Loucy (cell line): ENCODE measurements around the gene CACNG1.

Experiments used
- H2AFZ ChIP-seq: fragments of 200-600 bp; sonication (generic); 2 replicates; pipeline ENCODE4 v1.6.0; 2016; ENCODE audit warnings: antibody characterized with exemption, mild to moderate bottlenecking, low read length, moderate library complexity
- H3F3A ChIP-seq: fragments of 200-600 bp; 2 replicates; pipeline ENCODE4 v1.6.0; 2016; ENCODE audit warnings: antibody characterized with exemption, low read depth, mild to moderate bottlenecking
- H3K27me3 ChIP-seq: fragments of 200-600 bp; sonication (generic); 2 replicates; pipeline ENCODE4 v1.6.1; 2014; ENCODE audit warnings: low read length, mild to moderate bottlenecking; ENCODE audit not compliant: insufficient read depth, poor library complexity, severe bottlenecking
- H3K36me3 ChIP-seq: fragments of 200-600 bp; sonication (generic); 2 replicates; pipeline ENCODE4 v1.6.1; 2016; ENCODE audit warnings: low read length; ENCODE audit not compliant: insufficient read depth
- H3K4me1 ChIP-seq: fragments of 200-600 bp; sonication (generic); 2 replicates; pipeline ENCODE4 v1.5.1; 2014; ENCODE audit warnings: low read length, mild to moderate bottlenecking; ENCODE audit not compliant: insufficient read depth, poor library complexity, severe bottlenecking
- H3K4me2 ChIP-seq: fragments of 200-600 bp; sonication (generic); 2 replicates; pipeline ENCODE4 v1.6.0; 2014; ENCODE audit warnings: antibody characterized with exemption, low read length, low read depth, mild to moderate bottlenecking; ENCODE audit not compliant: poor library complexity, severe bottlenecking
- H3K4me3 ChIP-seq: fragments of 200-600 bp; sonication (generic); 2 replicates; pipeline ENCODE4 v1.5.1; 2014; ENCODE audit warnings: low read length, mild to moderate bottlenecking, mixed read lengths; ENCODE audit not compliant: poor library complexity, severe bottlenecking
- H3K79me2 ChIP-seq: fragments of 200-600 bp; sonication (generic); 2 replicates; pipeline ENCODE4 v1.6.1; 2014; ENCODE audit warnings: low read length; ENCODE audit not compliant: insufficient read depth
- H3K9ac ChIP-seq: fragments of 200-600 bp; sonication (generic); 2 replicates; pipeline ENCODE4 v1.6.0; 2014; ENCODE audit warnings: mild to moderate bottlenecking, low read depth, low read length, moderate library complexity; ENCODE audit not compliant: poor library complexity, severe bottlenecking
- H3K9me2 ChIP-seq: fragments of 200-600 bp; sonication (generic); replicated peaks from 2 replicates; pipeline ENCODE4 v1.6.1; 2016; ENCODE audit warnings: low read depth, low read length, mixed read lengths
- H3K9me3 ChIP-seq: fragments of 200-600 bp; sonication (generic); 2 replicates; pipeline ENCODE4 v1.6.1; 2014; ENCODE audit warnings: mild to moderate bottlenecking, antibody characterized with exemption, low read length, low read depth; ENCODE audit not compliant: insufficient read depth
- H4K20me1 ChIP-seq: fragments of 200-600 bp; sonication (generic); 2 replicates; pipeline ENCODE4 v1.6.0; 2014; ENCODE audit warnings: antibody characterized with exemption, low read length, mild to moderate bottlenecking; ENCODE audit not compliant: insufficient read depth, poor library complexity, severe bottlenecking
- CTCF ChIP-seq: fragments of 200-600 bp; sonication (generic); conservative IDR thresholded peaks from 2 replicates; pipeline ENCODE4 v1.5.1; 2014; ENCODE audit warnings: mild to moderate bottlenecking, antibody characterized with exemption, low read length
- EZH2phosphoT487 ChIP-seq: fragments of 200-600 bp; IDR thresholded peaks from 2 replicates; pipeline ENCODE4 v1.6.1; 2018; ENCODE audit warnings: antibody characterized with exemption, mild to moderate bottlenecking, moderate library complexity, borderline replicate concordance

Gene CACNG1

GRCh38 chr17:67050066-67050465 is 5.7 kb downstream of the CACNG1 start:
- no peaks in the 10 kb centered on the region for H3K27me3 ChIP-seq
- no peak overlapping the region for H3K4me3 ChIP-seq
- no peaks in the 10 kb centered on the region for H3K9me2 ChIP-seq
- no peaks in the 10 kb centered on the region for H3K36me3 ChIP-seq
- TF ChIP-seq CTCF, result no peak
- TF ChIP-seq EZH2phosphoT487, result no peak
- no peak overlapping the region for H3K9ac ChIP-seq
- no peak overlapping the region for H3K4me2 ChIP-seq
- no peaks in the 10 kb centered on the region for H3K79me2 ChIP-seq
- H3F3A ChIP-seq, result no peaks in the 10 kb centered on the region
- H3K4me1 ChIP-seq, result no peaks in the 10 kb centered on the region
- H4K20me1 ChIP-seq, result no peaks in the 10 kb centered on the region
- H2AFZ ChIP-seq, result no peak overlapping the region
- H3K9me3 ChIP-seq, result peaks cover 16% of the 10 kb centered on the region

GRCh38 chr17:67050471-67051154 is 6.3 kb downstream of the CACNG1 start:
- Histone ChIP-seq H3K36me3 (no peaks in the 10 kb centered on the region), H3K9ac (no peak overlapping the region), H3K27me3 (no peaks in the 10 kb centered on the region), H3K9me2 (no peaks in the 10 kb centered on the region), H4K20me1 (no peaks in the 10 kb centered on the region), H3F3A (no peaks in the 10 kb centered on the region), H3K4me3 (no peak overlapping the region), H3K4me1 (no peaks in the 10 kb centered on the region), H2AFZ (no peak overlapping the region), H3K9me3 (peaks cover 16% of the 10 kb centered on the region), H3K79me2 (no peaks in the 10 kb centered on the region), H3K4me2 (no peak overlapping the region)
- no peak for TF ChIP-seq EZH2phosphoT487
- TF ChIP-seq CTCF, result no peak

GRCh38 chr17:67051155-67051538 is 6.8 kb downstream of the CACNG1 start:
- Histone ChIP-seq H3K9ac (no peak overlapping the region), H3K36me3 (no peaks in the 10 kb centered on the region), H3K9me3 (peaks cover 16% of the 10 kb centered on the region), H3K4me2 (no peak overlapping the region), H3K9me2 (no peaks in the 10 kb centered on the region), H3K4me3 (no peak overlapping the region), H3F3A (no peaks in the 10 kb centered on the region), H3K4me1 (no peaks in the 10 kb centered on the region), H3K79me2 (no peaks in the 10 kb centered on the region), H4K20me1 (no peaks in the 10 kb centered on the region), H3K27me3 (no peaks in the 10 kb centered on the region), H2AFZ (no peak overlapping the region)
- TF ChIP-seq EZH2phosphoT487 (no peak), CTCF (no peak)
